Progenitor cell of endocrine pancreas (in vitro differentiated cells): Measurements from ENCODE around the gene COX6B1. TPM values are rescaled to one million over a fixed set of nuclear protein-coding genes. Genes with fewer than 3 reads are reported as not detected.
A peak's percentile ranks its signal among the peaks of the same experiment; 100 is the strongest.

Source experiments
- DNase-seq: peaks from one replicate; pipeline ENCODE4 v3.0.0; 2021; ENCODE audit warnings: low spot score; ENCODE audit not compliant: unreplicated experiment
- H3K27ac Mint-ChIP-seq: 2 replicates; pipeline ENCODE4 v1.8.0; 2021; ENCODE audit warnings: mild to moderate bottlenecking, moderate library complexity, mixed read lengths
- H3K27me3 Mint-ChIP-seq: 2 replicates; pipeline ENCODE4 v1.8.0; 2021; ENCODE audit warnings: mixed read lengths
- H3K36me3 Mint-ChIP-seq: 2 replicates; pipeline ENCODE4 v1.8.0; 2022; ENCODE audit warnings: mixed read lengths; ENCODE audit not compliant: insufficient read depth
- H3K4me1 Mint-ChIP-seq: 2 replicates; pipeline ENCODE4 v1.8.0; 2021; ENCODE audit warnings: low read depth, mixed read lengths
- H3K4me3 Mint-ChIP-seq: 2 replicates; pipeline ENCODE4 v1.8.0; 2021; ENCODE audit warnings: low read depth, mild to moderate bottlenecking, moderate library complexity, mixed read lengths
- H3K9me3 Mint-ChIP-seq: 2 replicates; pipeline ENCODE4 v1.8.0; 2021; ENCODE audit warnings: low read depth, mixed read lengths
- total RNA-seq: library from RNA; stranded (reverse); gene quantifications from 2 replicates; pipeline ENCODE4 v1.2.1, GENCODE V29; 2021
- TF ChIP-seq, protein P1 (sequence below): fragments of 200-600 bp; sonication (generic); IDR thresholded peaks from one replicate; pipeline ENCODE4 v1.5.0; 2021; ENCODE audit warnings: antibody characterized with exemption, mild to moderate bottlenecking; ENCODE audit not compliant: unreplicated experiment

COX6B1 gene
- total RNA-seq, 1 donor from 2014 or later: 307 TPM

DNA sequence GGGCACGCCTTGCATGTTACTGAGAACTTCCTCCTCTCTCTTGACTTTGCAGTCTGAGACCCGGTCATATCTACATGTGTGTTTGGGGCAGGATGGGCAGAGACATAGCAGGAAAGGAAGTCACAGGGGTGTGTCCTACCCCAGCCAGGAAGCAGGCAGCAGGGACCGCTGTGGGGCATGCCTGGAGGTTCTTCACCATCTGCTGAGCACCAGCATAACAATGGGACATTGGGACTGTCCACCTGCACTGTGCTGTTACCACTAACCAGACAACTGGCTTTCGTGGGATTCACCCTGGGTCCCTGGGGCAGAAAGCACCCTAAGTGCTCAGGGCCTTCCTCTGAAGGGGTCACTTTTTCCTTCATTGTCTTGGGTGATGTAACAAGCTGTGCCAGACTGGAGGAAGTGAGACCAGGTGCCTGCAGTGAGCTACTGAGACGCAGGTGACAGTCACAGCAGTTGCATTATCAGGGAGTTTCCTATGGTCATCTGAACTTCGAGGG is 38.2 kb upstream of the COX6B1 start:
- H3K36me3 Mint-ChIP-seq: no peaks in the 10 kb centered on the region
- peaks cover 7% of the 10 kb centered on the region for H3K27me3 Mint-ChIP-seq
- peaks cover under 1% of the 10 kb centered on the region for H3K4me1 Mint-ChIP-seq
- no peak overlapping the region for H3K4me3 Mint-ChIP-seq
- no peak overlapping the region for H3K27ac Mint-ChIP-seq
- no peak for DNase-seq
- TF ChIP-seq, protein P1, sequence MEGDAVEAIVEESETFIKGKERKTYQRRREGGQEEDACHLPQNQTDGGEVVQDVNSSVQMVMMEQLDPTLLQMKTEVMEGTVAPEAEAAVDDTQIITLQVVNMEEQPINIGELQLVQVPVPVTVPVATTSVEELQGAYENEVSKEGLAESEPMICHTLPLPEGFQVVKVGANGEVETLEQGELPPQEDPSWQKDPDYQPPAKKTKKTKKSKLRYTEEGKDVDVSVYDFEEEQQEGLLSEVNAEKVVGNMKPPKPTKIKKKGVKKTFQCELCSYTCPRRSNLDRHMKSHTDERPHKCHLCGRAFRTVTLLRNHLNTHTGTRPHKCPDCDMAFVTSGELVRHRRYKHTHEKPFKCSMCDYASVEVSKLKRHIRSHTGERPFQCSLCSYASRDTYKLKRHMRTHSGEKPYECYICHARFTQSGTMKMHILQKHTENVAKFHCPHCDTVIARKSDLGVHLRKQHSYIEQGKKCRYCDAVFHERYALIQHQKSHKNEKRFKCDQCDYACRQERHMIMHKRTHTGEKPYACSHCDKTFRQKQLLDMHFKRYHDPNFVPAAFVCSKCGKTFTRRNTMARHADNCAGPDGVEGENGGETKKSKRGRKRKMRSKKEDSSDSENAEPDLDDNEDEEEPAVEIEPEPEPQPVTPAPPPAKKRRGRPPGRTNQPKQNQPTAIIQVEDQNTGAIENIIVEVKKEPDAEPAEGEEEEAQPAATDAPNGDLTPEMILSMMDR: no peak
- H3K9me3 Mint-ChIP-seq: peaks cover 8% of the 10 kb centered on the region

DNA sequence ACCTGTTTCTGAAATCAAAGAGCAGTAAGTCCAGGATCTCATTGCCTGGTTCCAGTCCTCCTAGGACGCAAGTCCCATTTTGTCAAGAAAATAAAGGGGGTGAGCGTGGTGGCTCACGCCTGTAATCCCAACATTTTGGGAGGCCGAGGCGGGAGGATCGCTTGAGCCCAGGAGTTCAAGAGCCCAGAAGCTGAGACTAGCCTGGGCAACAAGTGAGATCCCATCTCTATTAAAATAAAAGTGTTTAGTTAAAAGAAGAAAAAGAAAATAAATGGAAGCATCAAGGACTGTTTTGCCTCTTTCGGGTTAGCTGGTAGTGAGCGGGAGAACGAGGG is 35.9 kb upstream of the COX6B1 start:
- peak overlapping the region; percentile 89 for H3K27ac Mint-ChIP-seq
- no peaks in the 10 kb centered on the region for H3K4me1 Mint-ChIP-seq
- peaks cover 8% of the 10 kb centered on the region for H3K9me3 Mint-ChIP-seq
- DNase-seq: no peak
- TF ChIP-seq, protein P1: no peak
- peak overlapping the region; percentile 79 for H3K4me3 Mint-ChIP-seq
- no peaks in the 10 kb centered on the region for H3K36me3 Mint-ChIP-seq
- H3K27me3 Mint-ChIP-seq: peaks cover 7% of the 10 kb centered on the region

DNA sequence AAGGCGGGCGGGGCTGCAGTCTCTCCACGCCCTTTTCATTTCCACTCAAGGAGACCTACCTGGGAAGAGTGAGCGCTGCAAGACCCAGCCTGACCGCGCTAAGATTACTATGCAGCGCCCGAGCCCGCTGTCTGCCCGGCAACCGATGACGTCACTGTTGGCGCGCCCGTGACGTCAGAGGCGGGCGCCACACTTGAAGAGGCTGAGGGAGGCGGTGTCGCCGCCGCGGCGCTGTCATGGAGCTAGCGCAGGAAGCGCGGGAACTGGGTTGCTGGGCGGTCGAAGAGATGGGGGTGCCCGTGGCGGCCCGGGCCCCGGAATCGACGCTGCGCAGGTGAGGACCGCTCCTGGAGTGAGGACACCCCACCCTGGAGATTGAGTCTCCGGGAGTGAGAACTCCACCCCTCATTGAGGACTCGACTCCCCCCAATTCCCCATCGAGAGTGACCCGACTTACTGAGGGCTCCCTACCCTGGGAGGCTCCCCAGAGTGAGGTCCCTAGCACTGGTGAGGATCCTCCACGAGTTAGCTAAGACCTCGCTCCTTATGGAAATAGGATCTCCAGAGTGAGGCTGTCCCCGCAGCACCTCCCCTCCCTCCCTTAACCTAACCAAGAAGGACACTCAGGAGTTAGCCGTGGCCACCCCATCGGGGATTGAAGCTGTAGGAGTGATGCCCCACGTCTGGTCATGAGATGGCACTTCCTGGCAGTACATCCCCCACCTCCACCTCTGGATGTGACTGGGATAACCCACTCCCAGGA is 35.4 kb upstream of the COX6B1 start, which contains the start of gene HAUS5:
TSS of gene HAUS5 (plus strand) at position 177 of the 763 bp plus-strand sequence. CDS start at position 237, 60 bp downstream.
- TF ChIP-seq, protein P1: no peak
- H3K27ac Mint-ChIP-seq: peak within 1 kb of the TSS; percentile 89
- peaks cover 7% of the 10 kb centered on the region for H3K27me3 Mint-ChIP-seq
- H3K4me3 Mint-ChIP-seq: peak within 1 kb of the TSS; percentile 79
- no peaks in the 10 kb centered on the region for H3K36me3 Mint-ChIP-seq
- no peaks in the 10 kb centered on the region for H3K4me1 Mint-ChIP-seq
- H3K9me3 Mint-ChIP-seq: peaks cover 5% of the 10 kb centered on the region
- DNase-seq: peak; percentile 98

DNA sequence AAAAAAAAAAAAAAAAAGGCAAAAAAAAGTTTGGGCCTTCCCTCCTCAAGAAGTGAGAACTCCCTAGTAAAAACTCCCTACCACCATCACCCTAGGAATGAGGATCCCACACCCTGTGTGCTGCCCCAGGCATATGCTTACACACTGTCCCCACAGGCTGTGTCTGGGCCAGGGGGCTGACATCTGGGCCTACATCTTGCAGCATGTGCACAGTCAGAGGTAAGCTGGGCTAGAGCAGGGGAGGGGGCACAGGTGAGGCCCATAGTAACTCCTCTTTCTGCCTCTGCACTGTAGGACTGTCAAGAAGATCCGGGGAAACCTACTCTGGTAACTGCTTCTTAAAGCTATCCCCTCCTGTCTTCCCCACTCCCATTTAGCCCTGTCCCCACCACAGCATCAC is 34.5 kb upstream of the COX6B1 start:
- Mint-ChIP-seq H3K27me3 (peaks cover 3% of the 10 kb centered on the region), H3K36me3 (no peaks in the 10 kb centered on the region), H3K9me3 (peaks cover under 1% of the 10 kb centered on the region), H3K4me1 (no peaks in the 10 kb centered on the region), H3K27ac (no peak overlapping the region), H3K4me3 (peak overlapping the region; percentile 79)
- no peak for DNase-seq
- TF ChIP-seq, protein P1: no peak

DNA sequence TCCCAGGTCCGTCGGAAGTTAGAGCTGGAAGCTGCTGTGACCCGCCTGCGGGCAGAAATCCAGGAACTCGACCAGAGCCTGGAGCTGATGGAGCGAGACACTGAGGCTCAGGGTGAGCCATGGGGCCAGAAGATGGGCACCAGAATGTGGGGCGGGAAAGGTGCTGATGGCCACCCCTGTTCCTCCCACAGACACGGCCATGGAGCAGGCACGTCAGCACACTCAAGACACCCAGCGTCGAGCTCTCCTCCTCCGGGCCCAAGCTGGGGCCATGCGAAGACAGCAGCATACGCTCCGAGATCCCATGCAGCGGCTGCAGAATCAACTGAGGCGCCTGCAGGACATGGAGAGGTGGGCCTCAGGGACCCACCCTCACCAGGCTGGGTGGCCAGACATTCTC is 33.1 kb upstream of the COX6B1 start:
- H3K36me3 Mint-ChIP-seq: no peaks in the 10 kb centered on the region
- H3K9me3 Mint-ChIP-seq: no peaks in the 10 kb centered on the region
- TF ChIP-seq, protein P1: no peak
- no peaks in the 10 kb centered on the region for H3K27me3 Mint-ChIP-seq
- H3K4me3 Mint-ChIP-seq: no peak overlapping the region
- no peak for DNase-seq
- H3K27ac Mint-ChIP-seq: no peak overlapping the region
- H3K4me1 Mint-ChIP-seq: no peaks in the 10 kb centered on the region
